PC-9 (cell line): ENCODE results near the gene HOMER3. TPM values are rescaled to one million over a fixed set of nuclear protein-coding genes. Genes with fewer than 3 reads are reported as not detected.

Source experiments
- BruUV-seq: library from RNA; stranded (reverse); fragments of 400-500 nt; replicated peaks from 2 replicates; lab custom pipeline; 2021; lab: Mats Ljungman, UMichigan
- CTCF ChIA-PET: fragments of 300-600 bp; sonication (Branson Sonifier 250); formaldehyde crosslinking; loops from one replicate; lab custom pipeline; 2022; ENCODE audit warnings: antibody characterized with exemption; lab: Charles Lee
- POLR2A ChIA-PET: fragments of 300-600 bp; sonication (Branson Sonifier 250); formaldehyde crosslinking; loops from one replicate; lab custom pipeline; 2022; ENCODE audit warnings: antibody characterized with exemption; ENCODE audit not compliant: unreplicated experiment; lab: Charles Lee
- DNase-seq, 2 experiments: peaks; one replicate each; pipeline versions ENCODE4 v3.0.0 to v3.0.0-alpha.2; 2015 to 2022; ENCODE audit warnings: mixed read lengths in 1 of 2
- H2AFZ ChIP-seq: fragments of 200-600 bp; sonication (generic); 2 replicates; pipeline ENCODE4 v1.8.1; 2017; ENCODE audit warnings: antibody characterized with exemption
- H3F3A ChIP-seq: fragments of 200-600 bp; sonication (generic); 2 replicates; pipeline ENCODE4 v1.8.1; 2017; ENCODE audit warnings: antibody characterized with exemption, mild to moderate bottlenecking, low read depth; ENCODE audit not compliant: insufficient read depth
- H3K27ac ChIP-seq: fragments of 200-600 bp; sonication (generic); 2 replicates; pipeline ENCODE4 v1.6.1; 2016; ENCODE audit warnings: mixed run types
- H3K27me3 ChIP-seq: fragments of 200-600 bp; sonication (generic); 2 replicates; pipeline ENCODE4 v1.6.1; 2016; ENCODE audit warnings: low read depth, mixed run types; ENCODE audit not compliant: insufficient read depth
- H3K36me3 ChIP-seq: fragments of 200-600 bp; sonication (generic); 2 replicates; pipeline ENCODE4 v1.6.1; 2016; ENCODE audit warnings: low read depth, mixed run types
- H3K4me1 ChIP-seq: fragments of 200-600 bp; sonication (generic); replicated peaks from 2 replicates; pipeline ENCODE4 v1.6.1; 2016; ENCODE audit warnings: mixed run types; ENCODE audit not compliant: insufficient read depth
- H3K4me2 ChIP-seq: fragments of 200-600 bp; sonication (generic); 2 replicates; pipeline ENCODE4 v1.6.1; 2017; ENCODE audit warnings: mixed run types
- H3K4me3 ChIP-seq: fragments of 200-600 bp; sonication (generic); 2 replicates; pipeline ENCODE4 v1.6.1; 2016; ENCODE audit warnings: mixed run types
- H3K79me2 ChIP-seq: fragments of 200-600 bp; sonication (generic); 2 replicates; pipeline ENCODE4 v1.6.1; 2017; ENCODE audit warnings: low read depth, mixed run types
- H3K9me2 ChIP-seq: fragments of 200-600 bp; sonication (generic); 2 replicates; pipeline ENCODE4 v1.8.1; 2017; ENCODE audit warnings: mild to moderate bottlenecking; ENCODE audit not compliant: insufficient read depth
- H3K9me3 ChIP-seq: fragments of 200-600 bp; sonication (generic); 2 replicates; pipeline ENCODE4 v1.8.1; 2016; ENCODE audit warnings: low read depth; ENCODE audit not compliant: insufficient read depth
- H4K20me1 ChIP-seq: fragments of 200-600 bp; sonication (generic); 2 replicates; pipeline ENCODE4 v1.8.1; 2017; ENCODE audit not compliant: insufficient read depth
- EZH2 ChIP-seq: fragments of 200-600 bp; sonication (generic); IDR thresholded peaks from 2 replicates; pipeline ENCODE4 v1.8.0; 2017; ENCODE audit warnings: antibody characterized with exemption, low read depth
- intact Hi-C: fragments of 100-400 bp; cut with micrococcal nuclease; formaldehyde crosslinking; loops from one replicate; pipeline ENCODE4 v1.10.0; 2022; ENCODE audit not compliant: unreplicated experiment
- total RNA-seq: library from RNA; stranded (reverse); gene quantifications from 2 replicates; pipeline ENCODE4 v1.2.3, GENCODE V29; 2021
- TF ChIP-seq, protein P1 (sequence below): fragments of 200-600 bp; sonication (generic); conservative IDR thresholded peaks from 2 replicates; pipeline ENCODE4 v1.6.1; 2017; ENCODE audit warnings: mixed run types, antibody characterized with exemption, mild to moderate bottlenecking, moderate library complexity

Gene HOMER3
- total RNA-seq, 1 experiment from 2014 or later, result 55.7 TPM

DNA sequence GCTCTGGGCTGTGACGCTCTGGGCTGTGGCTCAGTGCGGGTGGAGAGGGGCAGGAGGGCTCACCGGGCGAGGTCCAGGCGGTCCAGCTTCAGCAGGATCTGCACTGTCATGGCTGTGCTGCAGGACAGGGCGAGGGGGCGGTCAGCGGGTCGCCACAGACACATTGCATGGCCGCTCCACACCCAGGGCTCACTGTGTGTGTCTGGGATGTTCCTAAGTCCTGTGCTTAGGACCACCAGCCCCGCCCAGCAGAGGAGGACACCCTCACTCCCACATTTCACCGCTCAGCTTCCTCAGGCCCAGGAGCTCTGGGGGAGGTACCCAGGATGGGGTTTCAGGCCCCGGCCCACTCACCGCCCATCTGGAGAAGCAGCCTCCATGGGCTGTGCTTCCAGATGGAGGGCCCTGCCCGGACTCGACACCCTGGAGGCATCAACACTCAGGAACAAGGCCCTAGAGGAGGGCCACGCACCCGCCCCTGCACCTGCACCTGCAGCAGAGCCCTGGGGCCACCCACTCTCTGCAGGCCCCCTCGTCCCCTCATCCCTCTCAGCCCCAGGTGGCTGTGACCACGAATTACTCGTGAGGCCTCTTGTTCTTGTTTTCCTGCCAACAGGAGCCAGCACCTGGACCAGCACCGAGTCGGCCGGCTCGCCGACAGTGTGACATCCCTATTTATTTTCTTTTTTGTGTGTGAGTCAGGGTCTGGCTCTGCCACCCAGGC is 35.3 kb downstream of the HOMER3 start:
- Histone ChIP-seq H3K4me2 (no peak overlapping the region), H4K20me1 (peaks cover 38% of the 10 kb centered on the region), H3K4me3 (no peak overlapping the region), H3K4me1 (no peaks in the 10 kb centered on the region), H3K27me3 (no peaks in the 10 kb centered on the region), H3K9me2 (no peaks in the 10 kb centered on the region), H3F3A (peaks cover 11% of the 10 kb centered on the region; the same call in 1 of the 2 replicates), H2AFZ (no peak overlapping the region), H3K9me3 (no peaks in the 10 kb centered on the region), H3K79me2 (no peaks in the 10 kb centered on the region), H3K36me3 (peaks cover 21% of the 10 kb centered on the region; the same call in 1 of the 2 replicates), H3K27ac (no peak overlapping the region)
- no peak for DNase-seq
- no TSS peak for BruUV-seq
- TF ChIP-seq, protein P1, sequence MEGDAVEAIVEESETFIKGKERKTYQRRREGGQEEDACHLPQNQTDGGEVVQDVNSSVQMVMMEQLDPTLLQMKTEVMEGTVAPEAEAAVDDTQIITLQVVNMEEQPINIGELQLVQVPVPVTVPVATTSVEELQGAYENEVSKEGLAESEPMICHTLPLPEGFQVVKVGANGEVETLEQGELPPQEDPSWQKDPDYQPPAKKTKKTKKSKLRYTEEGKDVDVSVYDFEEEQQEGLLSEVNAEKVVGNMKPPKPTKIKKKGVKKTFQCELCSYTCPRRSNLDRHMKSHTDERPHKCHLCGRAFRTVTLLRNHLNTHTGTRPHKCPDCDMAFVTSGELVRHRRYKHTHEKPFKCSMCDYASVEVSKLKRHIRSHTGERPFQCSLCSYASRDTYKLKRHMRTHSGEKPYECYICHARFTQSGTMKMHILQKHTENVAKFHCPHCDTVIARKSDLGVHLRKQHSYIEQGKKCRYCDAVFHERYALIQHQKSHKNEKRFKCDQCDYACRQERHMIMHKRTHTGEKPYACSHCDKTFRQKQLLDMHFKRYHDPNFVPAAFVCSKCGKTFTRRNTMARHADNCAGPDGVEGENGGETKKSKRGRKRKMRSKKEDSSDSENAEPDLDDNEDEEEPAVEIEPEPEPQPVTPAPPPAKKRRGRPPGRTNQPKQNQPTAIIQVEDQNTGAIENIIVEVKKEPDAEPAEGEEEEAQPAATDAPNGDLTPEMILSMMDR, result no peak
- no peak for TF ChIP-seq EZH2
- intact Hi-C loops, result no loop called here
- ChIA-PET POLR2A (no interaction called here), CTCF (no interaction called here)

DNA sequence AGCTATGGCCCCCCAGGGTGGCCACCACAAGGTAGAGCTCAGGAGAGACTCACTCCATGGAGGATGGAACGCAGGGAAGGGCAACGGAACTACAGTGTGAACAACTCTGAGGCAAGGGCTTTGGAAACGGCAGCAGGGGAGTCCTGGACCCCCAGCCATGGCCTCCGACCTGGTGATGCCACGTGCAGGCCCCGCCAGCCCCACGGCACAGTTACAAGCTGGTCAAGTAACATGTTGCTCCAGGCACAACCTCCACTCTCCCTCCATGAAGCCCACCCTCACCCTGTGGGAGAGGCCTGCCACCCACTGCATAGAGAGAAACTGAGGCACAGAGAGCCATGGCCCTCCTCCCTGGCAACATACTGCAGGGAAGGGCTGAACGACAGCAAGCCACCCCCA is 36.0 kb downstream of the HOMER3 start:
- intact Hi-C loops, result no loop called here
- Histone ChIP-seq H3K9me3 (no peaks in the 10 kb centered on the region), H3K27me3 (no peaks in the 10 kb centered on the region), H4K20me1 (peaks cover 32% of the 10 kb centered on the region), H3K79me2 (no peaks in the 10 kb centered on the region), H3K4me3 (no peak overlapping the region), H3F3A (peaks cover 14% of the 10 kb centered on the region; the same call in 1 of the 2 replicates), H3K4me2 (no peak overlapping the region), H3K27ac (no peak overlapping the region), H3K9me2 (no peaks in the 10 kb centered on the region), H3K4me1 (no peaks in the 10 kb centered on the region), H2AFZ (no peak overlapping the region), H3K36me3 (peaks cover 21% of the 10 kb centered on the region; the same call in 1 of the 2 replicates)
- no TSS peak for BruUV-seq
- no peak for DNase-seq
- ChIA-PET POLR2A (no interaction called here), CTCF (no interaction called here)
- TF ChIP-seq, protein P1, result no peak
- no peak for TF ChIP-seq EZH2

DNA sequence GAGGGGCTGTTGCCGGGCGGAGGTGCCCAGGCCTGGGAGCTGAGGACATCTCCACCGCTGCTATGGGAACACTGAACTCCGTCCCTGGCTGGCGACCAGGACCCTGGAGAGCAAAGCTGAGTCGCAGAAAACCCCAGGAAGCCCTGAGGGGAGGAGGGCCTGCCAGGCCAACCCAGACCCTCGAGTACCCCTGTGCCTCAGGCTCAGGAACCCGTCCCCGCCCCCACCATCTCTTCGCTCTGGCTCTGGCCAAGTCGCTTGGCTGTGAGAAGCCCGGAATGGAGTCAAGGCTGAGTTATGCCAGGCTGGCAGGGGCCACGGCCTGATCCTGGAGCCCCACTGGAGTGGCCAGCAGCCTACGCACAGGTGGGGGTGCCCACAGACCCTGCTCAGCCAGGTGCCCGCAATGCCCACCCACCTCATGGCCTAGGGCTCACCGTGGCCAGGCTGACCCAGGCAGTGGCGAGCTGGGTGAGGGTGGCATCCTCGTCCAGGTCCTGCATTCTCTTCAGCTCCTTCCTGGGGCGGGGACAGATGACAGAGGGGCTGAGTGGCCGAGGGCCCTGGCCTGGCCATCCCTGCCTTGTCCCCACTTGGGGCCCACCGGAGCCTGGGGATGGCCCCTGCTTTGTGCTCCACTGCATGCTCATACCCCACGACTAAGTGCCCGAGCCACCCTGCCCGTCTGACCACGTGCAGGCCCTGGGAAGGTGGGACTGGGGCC is 36.5 kb downstream of the HOMER3 start:
- ChIA-PET POLR2A (no interaction called here), CTCF (no interaction called here)
- TF ChIP-seq, protein P1, result no peak
- TF ChIP-seq EZH2, result no peak

More for the DNA sequence above, 36.5 kb downstream of the HOMER3 start:
- Histone ChIP-seq H3K4me3 (no peak overlapping the region), H3K36me3 (peaks cover 23% of the 10 kb centered on the region), H2AFZ (no peak overlapping the region), H3K9me2 (no peaks in the 10 kb centered on the region), H3K9me3 (no peaks in the 10 kb centered on the region), H4K20me1 (peaks cover 30% of the 10 kb centered on the region), H3K27ac (no peak overlapping the region), H3F3A (peaks cover 14% of the 10 kb centered on the region; the same call in 1 of the 2 replicates), H3K79me2 (no peaks in the 10 kb centered on the region), H3K4me1 (no peaks in the 10 kb centered on the region), H3K27me3 (no peaks in the 10 kb centered on the region), H3K4me2 (no peak overlapping the region)
- intact Hi-C loops, result no loop called here
- BruUV-seq, result no TSS peak
- no peak for DNase-seq
